ENCODE data around the gene ATG7.

The ATG7 gene

DNA sequence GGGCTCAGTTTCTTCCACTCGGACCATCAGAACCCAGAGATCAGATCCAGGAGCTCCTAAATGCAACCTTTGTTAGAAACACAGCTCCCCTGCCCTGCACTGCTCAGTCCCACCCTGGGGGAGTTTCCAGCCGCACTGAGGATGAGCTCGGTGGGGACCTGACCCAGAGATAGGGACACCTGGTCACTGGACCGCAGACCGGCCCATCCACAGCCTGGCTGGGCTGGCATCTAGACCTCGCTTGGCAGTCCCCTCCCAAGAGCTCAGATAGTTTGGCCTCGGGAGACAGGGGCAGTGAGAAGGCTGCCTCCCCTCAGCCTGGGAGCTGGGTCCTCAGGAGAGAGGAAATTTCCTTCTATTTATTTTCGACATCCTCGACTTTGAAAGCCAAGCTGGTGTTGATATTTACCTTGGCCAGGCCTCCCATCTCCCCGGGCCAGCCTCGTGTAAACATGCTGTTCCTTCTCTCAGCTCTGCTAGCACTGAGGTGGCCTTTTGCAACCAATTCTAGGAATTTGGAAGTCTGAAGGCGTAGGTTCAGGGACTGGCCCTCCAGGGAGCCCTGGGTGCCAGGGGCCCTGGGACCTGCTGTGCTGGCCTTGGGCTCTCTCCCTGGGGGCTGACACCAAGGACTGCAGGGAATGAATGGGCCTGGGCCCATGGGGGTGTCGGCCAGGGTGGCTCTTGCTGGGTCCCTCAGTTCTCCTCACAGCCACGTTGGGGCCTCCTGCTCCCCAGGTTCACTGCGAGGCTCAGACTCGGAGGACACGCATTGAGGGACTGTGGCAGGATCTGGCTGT lies 281.4 kb downstream of the ATG7 start:
- Histone ChIP-seq H3K27me3 (replicated peaks in 2 of 5; ENCODE audit: control insufficient read depth in 4 of 5, insufficient read depth in 5 of 5, low read length in 4 of 5) (no peaks in the 10 kb centered on the region), H3K4me3 (ENCODE audit: control insufficient read depth in 1 of 7, extremely low read depth in 1 of 7, insufficient read depth in 4 of 7, low read depth in 2 of 7, low read length in 6 of 7) (no peak overlapping the region), H3K4me1 (ENCODE audit: control extremely low read depth in 1 of 4, control insufficient read depth in 4 of 4, insufficient read depth in 4 of 4, low read length in 3 of 4) (peaks cover 0 to 3% (median 0%) of the 10 kb centered on the region in 4 experiments), H3K9me3 (ENCODE audit: control extremely low read depth in 1 of 5, control insufficient read depth in 4 of 5, insufficient read depth in 2 of 5, low read depth in 1 of 5, low read length in 4 of 5) (no peaks in the 10 kb centered on the region), H3K36me3 (ENCODE audit: control insufficient read depth in 4 of 4, insufficient read depth in 4 of 4, low read length in 3 of 4) (peaks cover 0 to 50% (median 37%) of the 10 kb centered on the region in 4 experiments), H3K27ac (ENCODE audit: insufficient read depth in 1 of 2, low read depth in 1 of 2, low read length in 2 of 2, poor library complexity in 1 of 2, severe bottlenecking in 2 of 2) (no peak overlapping the region)
- DNase-seq: no peak
- POLR2A ChIA-PET: no interaction called here
- CTCF ChIA-PET: no interaction called here
- 93% methylated on average over 13 of the region's 17 CpGs for WGBS (ENCODE audit: insufficient coverage)

DNA sequence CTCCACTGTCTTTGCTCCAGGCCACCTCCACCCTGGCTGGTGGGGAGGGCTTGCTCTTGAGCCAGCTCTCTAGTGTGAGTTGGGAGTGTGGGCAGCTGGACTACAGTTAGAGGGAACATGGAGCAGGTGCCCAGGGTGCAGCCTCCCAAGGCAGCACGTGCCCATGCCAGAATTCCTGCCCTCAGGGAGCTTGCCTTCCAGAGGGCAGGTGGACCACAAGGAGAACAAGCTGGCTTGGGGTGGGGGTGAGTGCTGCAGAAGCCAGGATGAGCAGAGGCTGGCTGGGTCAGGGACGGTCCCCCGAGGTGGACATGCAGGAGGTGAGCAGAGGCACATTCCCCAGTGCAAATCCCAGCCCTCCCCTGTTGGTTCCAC lies 282.0 kb downstream of the ATG7 start:
- DNase-seq: no peak
- Histone ChIP-seq H3K27me3 (replicated peaks in 2 of 5; ENCODE audit: control insufficient read depth in 4 of 5, insufficient read depth in 5 of 5, low read length in 4 of 5) (no peaks in the 10 kb centered on the region), H3K36me3 (ENCODE audit: control insufficient read depth in 4 of 4, insufficient read depth in 4 of 4, low read length in 3 of 4) (peaks cover 0 to 56% (median 38%) of the 10 kb centered on the region in 4 experiments), H3K4me1 (ENCODE audit: control extremely low read depth in 1 of 4, control insufficient read depth in 4 of 4, insufficient read depth in 4 of 4, low read length in 3 of 4) (no peaks in the 10 kb centered on the region), H3K27ac (ENCODE audit: insufficient read depth in 1 of 2, low read depth in 1 of 2, low read length in 2 of 2, poor library complexity in 1 of 2, severe bottlenecking in 2 of 2) (no peak overlapping the region), H3K4me3 (ENCODE audit: control insufficient read depth in 1 of 7, extremely low read depth in 1 of 7, insufficient read depth in 4 of 7, low read depth in 2 of 7, low read length in 6 of 7) (no peak overlapping the region), H3K9me3 (ENCODE audit: control extremely low read depth in 1 of 5, control insufficient read depth in 4 of 5, insufficient read depth in 2 of 5, low read depth in 1 of 5, low read length in 4 of 5) (no peaks in the 10 kb centered on the region)
- 96% methylated on average over 3 of the region's 3 CpGs for WGBS (ENCODE audit: insufficient coverage)
- ChIA-PET CTCF (no interaction called here), POLR2A (no interaction called here)

DNA sequence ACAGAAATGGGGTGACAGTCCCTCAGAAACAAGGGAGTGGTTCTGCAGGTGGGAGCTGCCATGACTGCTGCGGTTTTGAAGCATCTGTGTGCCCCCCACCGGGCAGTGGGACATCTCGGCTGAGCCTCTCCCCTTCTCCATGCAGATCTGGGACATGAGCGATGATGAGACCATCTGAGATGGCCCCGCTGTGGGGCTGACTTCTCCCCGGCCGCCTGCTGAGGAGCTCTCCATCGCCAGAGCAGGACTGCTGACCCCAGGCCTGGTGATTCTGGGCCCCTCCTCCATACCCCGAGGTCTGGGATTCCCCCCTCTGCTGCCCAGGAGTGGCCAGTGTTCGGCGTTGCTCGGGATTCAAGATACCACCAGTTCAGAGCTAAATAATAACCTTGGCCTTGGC lies 282.5 kb downstream of the ATG7 start:
- Histone ChIP-seq H3K4me1 (ENCODE audit: control extremely low read depth in 1 of 4, control insufficient read depth in 4 of 4, insufficient read depth in 4 of 4, low read length in 3 of 4) (no peaks in the 10 kb centered on the region), H3K36me3 (ENCODE audit: control insufficient read depth in 4 of 4, insufficient read depth in 4 of 4, low read length in 3 of 4) (peaks cover 0 to 60% (median 40%) of the 10 kb centered on the region in 4 experiments), H3K4me3 (ENCODE audit: control insufficient read depth in 1 of 7, extremely low read depth in 1 of 7, insufficient read depth in 4 of 7, low read depth in 2 of 7, low read length in 6 of 7) (no peak overlapping the region), H3K9me3 (ENCODE audit: control extremely low read depth in 1 of 5, control insufficient read depth in 4 of 5, insufficient read depth in 2 of 5, low read depth in 1 of 5, low read length in 4 of 5) (no peaks in the 10 kb centered on the region), H3K27me3 (replicated peaks in 2 of 5; ENCODE audit: control insufficient read depth in 4 of 5, insufficient read depth in 5 of 5, low read length in 4 of 5) (no peaks in the 10 kb centered on the region), H3K27ac (ENCODE audit: insufficient read depth in 1 of 2, low read depth in 1 of 2, low read length in 2 of 2, poor library complexity in 1 of 2, severe bottlenecking in 2 of 2) (no peak overlapping the region)
- WGBS (ENCODE audit: insufficient coverage): 97% methylated on average over 11 of the region's 12 CpGs
- no peak for DNase-seq
- ChIA-PET CTCF (interaction anchor here (0.6 kb wide), 1 partner anchor 88 kb away, joined by 4 read pairs; no protein-coding TSS in a partner anchor), POLR2A (no interaction called here)

DNA sequence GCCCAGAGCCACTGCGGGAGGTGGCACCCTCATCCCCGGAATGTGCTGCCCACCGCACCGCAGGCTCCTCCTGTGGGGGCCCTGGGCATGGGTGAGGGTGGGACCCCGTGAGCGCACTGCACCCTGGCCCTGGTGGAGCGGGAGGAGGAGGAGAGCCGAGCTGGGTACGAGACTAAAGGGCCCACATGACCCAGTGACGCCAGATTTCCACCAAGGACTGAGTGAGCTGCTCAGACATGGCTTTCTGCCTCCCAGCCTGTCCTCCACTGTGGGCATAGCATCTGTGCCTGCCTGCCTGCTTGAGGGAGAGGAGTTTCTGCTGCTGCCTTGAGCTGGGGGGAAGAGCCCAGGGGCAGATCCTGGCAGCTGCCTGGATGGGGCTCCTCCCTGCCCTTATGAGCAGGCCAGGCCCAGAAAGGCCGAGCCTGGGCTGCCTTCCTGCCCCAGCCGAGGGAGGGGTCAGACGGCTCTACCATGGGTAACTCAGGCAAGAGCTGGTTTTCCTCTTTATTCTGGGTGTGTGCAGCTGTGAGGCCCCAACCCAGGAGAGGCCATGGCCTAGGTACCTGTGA lies 283.1 kb downstream of the ATG7 start:
- no peak for DNase-seq
- Histone ChIP-seq H3K4me1 (ENCODE audit: control extremely low read depth in 1 of 4, control insufficient read depth in 4 of 4, insufficient read depth in 4 of 4, low read length in 3 of 4) (no peaks in the 10 kb centered on the region), H3K36me3 (ENCODE audit: control insufficient read depth in 4 of 4, insufficient read depth in 4 of 4, low read length in 3 of 4) (peaks cover 3 to 65% (median 43%) of the 10 kb centered on the region in 4 experiments), H3K4me3 (ENCODE audit: control insufficient read depth in 1 of 7, extremely low read depth in 1 of 7, insufficient read depth in 4 of 7, low read depth in 2 of 7, low read length in 6 of 7) (no peak overlapping the region), H3K9me3 (ENCODE audit: control extremely low read depth in 1 of 5, control insufficient read depth in 4 of 5, insufficient read depth in 2 of 5, low read depth in 1 of 5, low read length in 4 of 5) (no peaks in the 10 kb centered on the region), H3K27me3 (replicated peaks in 2 of 5; ENCODE audit: control insufficient read depth in 4 of 5, insufficient read depth in 5 of 5, low read length in 4 of 5) (no peaks in the 10 kb centered on the region), H3K27ac (ENCODE audit: insufficient read depth in 1 of 2, low read depth in 1 of 2, low read length in 2 of 2, poor library complexity in 1 of 2, severe bottlenecking in 2 of 2) (no peak overlapping the region)
- CTCF ChIA-PET: interaction anchor here (0.6 kb wide), 1 partner anchor 88 kb away, joined by 4 read pairs; no protein-coding TSS in a partner anchor
- WGBS (ENCODE audit: insufficient coverage): 100% methylated on average over 10 of the region's 13 CpGs
- POLR2A ChIA-PET: no interaction called here

DNA sequence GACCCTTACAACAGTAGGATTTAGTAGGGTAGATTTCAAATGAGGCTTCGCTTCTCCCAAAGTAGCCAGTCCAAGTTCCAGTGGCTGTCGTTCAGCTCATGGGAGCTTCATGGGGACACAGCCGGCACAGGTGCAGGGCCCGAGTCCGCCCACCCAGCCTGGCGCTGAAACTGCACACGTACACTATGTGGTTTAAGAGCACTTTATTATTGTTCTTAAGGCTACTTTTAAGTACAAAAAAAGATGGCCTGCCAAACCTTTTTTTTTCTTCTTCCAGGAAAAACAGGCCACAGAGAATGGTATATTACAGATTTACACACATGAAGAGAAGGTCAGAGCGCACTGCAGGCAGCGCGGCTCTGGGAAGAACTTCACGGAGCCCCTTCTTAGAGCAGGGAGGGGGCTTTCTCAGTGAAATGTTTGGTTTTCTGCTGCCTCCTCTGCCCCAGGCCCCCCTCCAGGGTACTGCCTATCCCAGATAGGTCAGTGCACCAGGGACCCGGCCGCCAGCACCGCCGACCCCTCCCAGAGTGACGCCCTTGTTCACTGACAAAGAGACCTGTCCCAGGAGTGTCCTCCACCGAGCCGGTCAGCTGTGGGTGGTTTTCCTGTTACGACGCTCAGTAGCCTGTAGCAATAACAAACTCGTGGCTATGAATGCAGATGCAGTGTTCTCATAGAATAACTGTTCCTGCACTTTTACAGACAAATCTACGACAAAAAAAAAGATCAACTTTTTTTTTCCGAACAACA lies 283.9 kb downstream of the ATG7 start:
- 96% methylated on average over 17 of the region's 23 CpGs for WGBS (ENCODE audit: insufficient coverage)
- POLR2A ChIA-PET: no interaction called here
- no peak overlapping the region for H3K27ac ChIP-seq (ENCODE audit: insufficient read depth in 1 of 2, low read depth in 1 of 2, low read length in 2 of 2, poor library complexity in 1 of 2, severe bottlenecking in 2 of 2)
- CTCF ChIA-PET: interaction anchor here (1.0 kb wide), 1 partner anchor 35 kb away, joined by 3 read pairs; no protein-coding TSS in a partner anchor
- DNase-seq: no peak
- H3K4me3 ChIP-seq (ENCODE audit: control insufficient read depth in 1 of 7, extremely low read depth in 1 of 7, insufficient read depth in 4 of 7, low read depth in 2 of 7, low read length in 6 of 7): no peak overlapping the region
- no peaks in the 10 kb centered on the region for H3K4me1 ChIP-seq (ENCODE audit: control extremely low read depth in 1 of 4, control insufficient read depth in 4 of 4, insufficient read depth in 4 of 4, low read length in 3 of 4)
- H3K9me3 ChIP-seq (ENCODE audit: control extremely low read depth in 1 of 5, control insufficient read depth in 4 of 5, insufficient read depth in 2 of 5, low read depth in 1 of 5, low read length in 4 of 5): no peaks in the 10 kb centered on the region
- H3K27me3 ChIP-seq (replicated peaks in 2 of 5; ENCODE audit: control insufficient read depth in 4 of 5, insufficient read depth in 5 of 5, low read length in 4 of 5): no peaks in the 10 kb centered on the region
- peaks cover 3 to 72% (median 47%) of the 10 kb centered on the region in 4 experiments for H3K36me3 ChIP-seq (ENCODE audit: control insufficient read depth in 4 of 4, insufficient read depth in 4 of 4, low read length in 3 of 4)

DNA sequence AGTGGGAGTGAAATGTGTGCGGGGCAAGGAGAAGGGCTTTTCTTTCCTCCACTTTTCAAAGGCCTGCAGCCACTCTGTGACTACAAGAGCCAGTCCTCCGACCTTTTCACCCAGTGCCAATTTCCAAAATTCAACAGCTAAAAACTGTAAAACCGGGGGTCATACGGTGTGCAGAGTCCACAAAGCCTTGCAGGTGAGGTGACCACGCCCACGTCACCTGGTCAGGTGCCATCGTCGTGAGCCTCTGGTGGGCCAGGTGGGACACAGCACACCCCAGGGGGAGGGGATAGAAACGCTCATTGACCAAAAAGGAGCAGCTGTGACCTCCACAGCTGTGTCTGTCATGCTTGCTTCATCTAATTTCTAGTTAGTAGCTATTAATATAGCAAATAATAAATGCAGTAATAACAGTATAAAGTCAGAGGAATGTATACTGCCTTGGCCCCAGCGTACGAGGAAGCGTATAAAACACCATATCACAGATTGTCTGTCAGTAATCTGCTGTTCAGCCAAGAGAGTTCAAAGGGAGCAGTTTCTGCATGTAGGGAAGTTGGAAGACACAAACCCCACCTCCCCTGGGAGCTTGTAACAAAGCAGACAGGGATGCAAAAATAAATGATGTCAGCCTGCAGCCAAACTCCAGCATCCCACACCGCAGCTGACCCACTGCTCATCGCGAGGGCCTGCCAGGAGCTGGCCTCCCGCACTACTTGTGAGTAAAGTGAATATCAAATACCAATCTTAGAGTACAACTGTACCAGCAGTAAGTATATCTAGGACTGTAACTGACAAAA lies 284.9 kb downstream of the ATG7 start:
- Histone ChIP-seq H3K27ac (ENCODE audit: insufficient read depth in 1 of 2, low read depth in 1 of 2, low read length in 2 of 2, poor library complexity in 1 of 2, severe bottlenecking in 2 of 2) (no peak overlapping the region), H3K36me3 (ENCODE audit: control insufficient read depth in 4 of 4, insufficient read depth in 4 of 4, low read length in 3 of 4) (peaks cover 6 to 79% (median 51%) of the 10 kb centered on the region in 4 experiments), H3K4me3 (ENCODE audit: control insufficient read depth in 1 of 7, extremely low read depth in 1 of 7, insufficient read depth in 4 of 7, low read depth in 2 of 7, low read length in 6 of 7) (no peak overlapping the region), H3K27me3 (replicated peaks in 2 of 5; ENCODE audit: control insufficient read depth in 4 of 5, insufficient read depth in 5 of 5, low read length in 4 of 5) (no peaks in the 10 kb centered on the region), H3K4me1 (ENCODE audit: control extremely low read depth in 1 of 4, control insufficient read depth in 4 of 4, insufficient read depth in 4 of 4, low read length in 3 of 4) (no peaks in the 10 kb centered on the region), H3K9me3 (ENCODE audit: control extremely low read depth in 1 of 5, control insufficient read depth in 4 of 5, insufficient read depth in 2 of 5, low read depth in 1 of 5, low read length in 4 of 5) (no peaks in the 10 kb centered on the region)
- WGBS (ENCODE audit: insufficient coverage): 91% methylated on average over 7 of the region's 16 CpGs
- POLR2A ChIA-PET: no interaction called here
- no peak for DNase-seq
- CTCF ChIA-PET: interaction anchor here (1.0 kb wide), 1 partner anchor 36 kb away, joined by 3 read pairs; no protein-coding TSS in a partner anchor
